ENCODE results near the gene NEURL1B. TPM values are rescaled to one million over a fixed set of nuclear protein-coding genes. Genes with fewer than 3 reads are reported as not detected.

The NEURL1B gene
- total RNA-seq, 2 donors from 2014 or later, result 61.6 to 99.9 TPM

DNA sequence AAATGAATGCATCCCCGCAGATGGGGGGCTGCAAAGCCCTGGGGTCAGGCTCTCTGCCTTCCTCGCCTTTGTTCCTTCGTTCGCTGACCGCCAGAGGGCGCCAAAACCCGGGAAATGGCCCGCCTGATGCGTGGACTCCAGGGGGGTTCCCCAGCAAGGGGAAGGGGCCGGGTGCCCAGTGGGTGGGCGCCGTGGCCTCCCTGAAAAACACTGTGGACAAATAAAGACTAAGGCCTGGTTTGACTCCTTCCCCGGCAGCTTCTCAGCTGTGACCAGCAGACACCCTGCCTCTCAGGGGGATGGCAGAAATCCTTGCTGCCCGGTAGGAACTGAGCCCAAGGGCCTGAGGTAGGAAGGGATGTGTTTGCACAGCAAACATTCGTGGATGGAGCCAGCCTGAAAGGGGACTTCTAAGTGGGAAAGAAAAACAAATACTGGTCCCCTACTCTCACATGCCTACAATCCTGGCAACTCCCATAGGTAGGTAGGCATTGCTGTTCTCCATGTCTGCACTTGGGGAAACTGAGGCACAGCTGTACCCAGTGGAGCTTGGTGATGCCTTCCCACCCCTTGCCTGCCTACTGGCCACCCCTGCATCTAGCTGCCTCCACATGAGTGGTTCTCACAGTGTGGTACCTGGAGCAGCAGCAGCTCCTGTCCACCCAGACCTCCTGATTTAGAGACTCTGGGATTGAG, 72.2 kb downstream of the NEURL1B start:
- no peaks in the 10 kb centered on the region for H3K36me3 ChIP-seq
- H3K4me1 ChIP-seq, result no peaks in the 10 kb centered on the region
- H3K27ac ChIP-seq, result no peak overlapping the region
- H3K9ac ChIP-seq (ENCODE audit: low read depth in 2 of 2, low read length in 2 of 2), result no peak overlapping the region
- DNase-seq, result peak; percentile 69
- no peak overlapping the region for H3K4me3 ChIP-seq
- intact Hi-C loops (cut with DNase I), result no loop called here
- H3K27me3 ChIP-seq, result no peaks in the 10 kb centered on the region
- peak; percentile 90 for TF ChIP-seq CTCF (IDR thresholded peaks at IDR 0.05)
- H3K9me3 ChIP-seq, result no peaks in the 10 kb centered on the region

DNA sequence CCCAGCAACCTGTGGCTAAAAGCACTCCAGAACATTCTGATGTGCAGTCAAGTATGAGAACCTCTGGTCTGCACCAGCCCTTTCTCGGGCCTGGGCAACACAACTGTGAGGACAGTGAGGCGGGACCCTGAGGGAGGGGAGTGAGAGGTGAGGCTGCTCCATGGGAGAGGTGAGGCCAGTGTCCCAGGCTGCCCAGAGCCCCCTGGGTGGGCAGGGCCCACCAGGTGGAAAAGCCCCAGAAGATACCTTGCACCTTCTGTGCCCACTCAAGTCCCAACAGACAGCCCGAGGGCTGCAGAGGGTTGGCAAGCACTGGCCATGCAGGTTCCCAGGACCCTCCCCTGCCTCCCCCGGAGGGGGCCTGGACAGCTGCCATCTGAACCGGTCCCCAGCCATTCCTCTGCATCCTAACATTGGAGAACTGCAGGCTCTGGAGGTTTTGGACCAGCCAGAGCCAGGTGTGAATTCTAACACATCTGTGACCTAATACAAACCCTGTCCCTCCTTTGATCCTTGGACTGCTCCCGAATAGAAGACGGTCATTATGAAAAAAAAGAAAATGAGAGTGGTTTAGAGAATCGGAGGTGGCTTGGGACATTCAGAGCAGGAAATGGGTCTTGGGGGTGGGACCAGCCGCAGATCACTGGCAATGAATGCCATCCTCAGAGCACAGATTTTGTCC, 72.9 kb downstream of the NEURL1B start:
- intact Hi-C loops (cut with DNase I), result no loop called here
- no peak overlapping the region for H3K4me3 ChIP-seq
- no peak for DNase-seq
- H3K9me3 ChIP-seq, result no peaks in the 10 kb centered on the region
- no peak overlapping the region for H3K9ac ChIP-seq (ENCODE audit: low read depth in 2 of 2, low read length in 2 of 2)
- TF ChIP-seq CTCF (IDR thresholded peaks at IDR 0.05), result no peak
- no peaks in the 10 kb centered on the region for H3K36me3 ChIP-seq
- H3K4me1 ChIP-seq, result no peaks in the 10 kb centered on the region
- no peak overlapping the region for H3K27ac ChIP-seq
- no peaks in the 10 kb centered on the region for H3K27me3 ChIP-seq

DNA sequence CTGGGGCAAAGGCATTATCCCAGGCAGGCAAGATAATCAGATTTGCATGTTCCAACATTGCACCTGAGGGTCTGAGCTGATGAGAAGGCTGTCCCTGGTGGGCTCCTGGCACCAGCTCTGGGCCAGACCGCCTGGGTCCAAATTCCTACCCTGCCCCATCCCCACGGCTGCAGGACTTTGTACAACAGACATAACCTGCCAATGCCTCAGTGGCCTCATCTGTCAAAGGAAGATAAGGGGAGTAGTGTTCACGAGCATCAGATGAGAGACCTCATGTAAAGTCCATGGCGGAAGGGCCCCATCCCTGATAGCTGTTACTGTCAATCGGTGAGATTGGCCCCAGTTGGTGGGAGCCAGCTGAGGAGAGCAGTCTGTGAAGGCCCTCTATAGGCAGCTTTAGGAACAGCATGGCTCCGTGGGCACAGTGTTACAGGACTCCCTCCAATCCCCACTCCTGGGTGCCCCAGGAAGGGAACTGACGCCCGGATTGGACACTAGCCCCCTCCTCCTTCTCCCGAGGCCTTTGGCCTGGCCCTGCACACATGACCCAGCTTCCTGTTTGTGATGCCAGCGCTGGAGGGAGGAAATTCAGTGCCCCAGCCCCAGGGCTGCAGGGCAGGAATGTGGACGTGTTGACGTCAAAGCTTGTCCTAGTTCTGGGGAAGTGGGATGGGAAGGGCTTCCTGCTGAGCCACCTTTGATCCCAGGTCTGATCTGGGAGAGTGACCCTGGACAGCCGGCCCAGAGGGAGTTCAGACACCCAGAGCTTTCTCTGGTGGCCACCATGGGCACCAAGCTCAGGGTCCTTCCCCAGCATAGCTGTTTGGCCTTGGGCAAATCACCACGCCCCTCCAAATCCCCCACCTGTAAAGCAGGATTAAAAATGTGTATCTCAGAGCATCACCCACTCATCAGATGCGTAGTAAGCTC, 73.7 kb downstream of the NEURL1B start:
- intact Hi-C loops (cut with DNase I), result no loop called here
- H3K27ac ChIP-seq, result no peak overlapping the region

GRCh38 chr5:172715421-172715780, 74.3 kb downstream of the NEURL1B start:
- Histone ChIP-seq H3K27ac (no peak overlapping the region), H3K36me3 (no peaks in the 10 kb centered on the region), H3K9me3 (no peaks in the 10 kb centered on the region), H3K4me3 (no peak overlapping the region), H3K9ac (ENCODE audit: low read depth in 2 of 2, low read length in 2 of 2) (no peak overlapping the region), H3K27me3 (no peaks in the 10 kb centered on the region), H3K4me1 (no peaks in the 10 kb centered on the region)
- intact Hi-C loops (cut with DNase I), result no loop called here
- DNase-seq, result no peak
- TF ChIP-seq CTCF (IDR thresholded peaks at IDR 0.05), result no peak

More for the DNA sequence above, 73.7 kb downstream of the NEURL1B start:
- Histone ChIP-seq H3K4me1 (no peaks in the 10 kb centered on the region), H3K36me3 (no peaks in the 10 kb centered on the region), H3K9me3 (no peaks in the 10 kb centered on the region), H3K4me3 (no peak overlapping the region), H3K9ac (ENCODE audit: low read depth in 2 of 2, low read length in 2 of 2) (peak overlapping the region in 1 of 2 donors; percentile 4), H3K27me3 (no peaks in the 10 kb centered on the region)
- TF ChIP-seq CTCF (IDR thresholded peaks at IDR 0.05), result peak; percentile 91
- peak; percentile 80 for DNase-seq

GRCh38 chr5:172715931-172716682, 75.0 kb downstream of the NEURL1B start:
- Histone ChIP-seq H3K27me3 (no peaks in the 10 kb centered on the region), H3K36me3 (no peaks in the 10 kb centered on the region), H3K9me3 (no peaks in the 10 kb centered on the region), H3K4me1 (no peaks in the 10 kb centered on the region), H3K4me3 (no peak overlapping the region), H3K27ac (no peak overlapping the region), H3K9ac (ENCODE audit: low read depth in 2 of 2, low read length in 2 of 2) (no peak overlapping the region)
- no peak for TF ChIP-seq CTCF (IDR thresholded peaks at IDR 0.05)
- no peak for DNase-seq
- intact Hi-C loops (cut with DNase I), result loop anchor here (2.0 kb wide), 2 partner anchors 51 to 217 kb away; no protein-coding TSS in a partner anchor

Data from colonic mucosa (tissue), 4 donors.